ENCODE data around the gene TTF2.

GRCh38 chr1:117123274-117123673 lies 63.1 kb downstream of the TTF2 start:
- TF ChIP-seq CTCF (IDR thresholded peaks at IDR 0.05): no peak
- no peak for TF ChIP-seq POLR2A (IDR thresholded peaks at IDR 0.05)
